Amygdala (tissue), 56 donors: ENCODE data around the gene FBXO38.
A peak's percentile ranks its signal among the peaks of the same experiment; 100 is the strongest.
"Not testable (repeated sequence)": the region's sequence is repeated elsewhere in the genome, so short reads cannot be mapped to it uniquely, and the experiment has no call there.

ENCODE experiments used
- DNase-seq, 56 donors: peaks; one replicate each; lab custom pipeline; 2025; lab: John Stamatoyannopoulos, UW

Gene FBXO38

DNA sequence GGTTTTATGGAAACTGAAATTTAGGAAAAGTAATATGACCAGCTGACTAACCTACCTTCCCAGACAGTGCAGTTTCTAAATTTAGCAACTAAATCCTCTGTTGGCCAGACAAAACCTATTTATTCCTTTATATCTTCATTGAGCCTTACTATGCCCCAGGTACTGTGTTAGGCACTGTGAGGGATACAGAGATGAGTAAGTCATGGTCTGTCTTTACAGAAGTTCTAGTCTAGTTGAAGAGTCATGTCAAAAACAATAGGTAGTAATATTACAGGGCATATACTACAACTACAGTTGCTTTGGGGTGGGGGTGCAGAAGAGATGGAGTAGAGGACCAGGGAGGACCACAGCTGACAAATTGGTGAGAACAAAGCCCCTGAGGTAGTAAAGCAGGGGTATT lies 42.8 kb downstream of the FBXO38 start:
- no peak for DNase-seq

- no peak for DNase-seq
Measured at GRCh38 chr5:148427370-148428042, 43.7 kb downstream of the FBXO38 start.

DNA sequence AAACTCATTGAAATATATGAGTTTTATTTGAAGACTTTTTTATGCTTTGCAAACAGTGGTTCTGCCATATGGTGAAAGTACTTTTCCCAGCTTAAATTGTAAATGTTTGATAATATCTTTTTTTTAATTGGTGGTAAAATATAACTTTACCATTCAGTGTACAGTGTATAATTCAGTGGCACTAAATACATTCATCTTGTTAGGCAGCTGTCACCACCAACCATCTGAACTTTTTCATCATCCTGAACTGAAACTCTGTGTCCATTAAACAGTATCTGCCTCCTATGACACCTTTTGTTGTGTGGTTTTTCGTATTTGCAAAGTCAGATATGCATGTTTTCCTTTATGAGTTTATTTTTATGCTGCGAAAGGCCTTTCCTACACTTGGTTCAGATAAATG lies 45.1 kb downstream of the FBXO38 start:
- DNase-seq, result no peak

DNA sequence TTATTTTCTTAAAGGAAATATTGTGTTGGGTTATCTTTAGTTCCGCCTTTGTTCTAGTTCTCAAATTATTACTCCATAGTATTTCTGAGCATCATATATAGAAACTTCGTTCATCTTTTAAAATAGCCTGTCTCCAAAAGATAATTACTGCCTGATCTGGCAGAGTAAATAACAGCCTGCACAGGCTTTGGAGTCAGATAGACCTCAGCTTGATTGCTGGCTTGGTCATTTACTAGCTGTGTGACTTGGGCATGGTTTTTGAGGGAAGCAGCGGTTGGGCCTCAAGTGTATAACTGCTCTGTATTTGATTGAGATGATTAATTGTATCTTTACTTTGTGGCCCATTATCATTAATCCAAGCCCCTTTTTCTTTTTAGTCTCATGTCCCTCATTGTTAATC lies 50.1 kb downstream of the FBXO38 start:
- no peak for DNase-seq

DNA sequence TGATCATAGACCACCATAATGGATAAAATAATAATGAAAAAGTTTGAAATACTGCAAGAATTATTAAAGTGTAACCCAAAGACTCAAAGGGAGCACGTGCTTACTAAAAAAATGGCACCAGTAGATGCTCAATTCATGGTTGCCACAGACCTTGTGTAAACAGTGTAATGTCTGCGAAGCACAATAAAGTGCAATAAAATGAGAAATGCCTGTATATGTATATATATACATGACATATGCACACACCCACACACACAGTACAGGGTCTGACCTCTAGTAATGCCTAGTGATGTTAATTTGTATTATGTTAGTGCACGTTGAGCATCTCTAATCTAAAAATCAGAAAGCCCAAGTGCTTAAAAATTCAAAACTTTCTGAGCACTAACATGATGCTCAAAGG lies 52.3 kb downstream of the FBXO38 start:
- no peak for DNase-seq

GRCh38 chr5:148437249-148437648 lies 53.5 kb downstream of the FBXO38 start:
- no peak for DNase-seq

DNA sequence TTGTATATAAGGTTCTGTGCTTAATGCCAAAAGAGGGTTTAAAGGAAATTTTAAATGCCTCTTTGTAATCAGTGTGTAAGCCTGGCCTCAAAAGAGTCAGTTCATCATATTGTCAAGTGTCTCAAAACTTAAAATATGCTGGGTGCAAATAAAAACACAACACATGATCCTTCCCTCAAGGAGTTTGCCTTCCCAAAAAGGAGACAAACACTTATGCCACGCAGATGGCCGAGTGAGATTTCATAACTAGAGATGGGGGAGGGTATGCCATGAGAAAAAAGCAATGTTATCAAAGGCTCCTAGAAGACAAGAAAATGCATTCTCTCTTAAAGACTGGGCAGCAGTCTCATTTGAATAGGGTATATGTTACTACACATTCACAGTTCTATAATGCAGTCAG lies 55.2 kb downstream of the FBXO38 start:
- DNase-seq, result no peak

- no peak for DNase-seq
Measured at GRCh38 chr5:148443241-148443640, 59.5 kb downstream of the FBXO38 start.

DNA sequence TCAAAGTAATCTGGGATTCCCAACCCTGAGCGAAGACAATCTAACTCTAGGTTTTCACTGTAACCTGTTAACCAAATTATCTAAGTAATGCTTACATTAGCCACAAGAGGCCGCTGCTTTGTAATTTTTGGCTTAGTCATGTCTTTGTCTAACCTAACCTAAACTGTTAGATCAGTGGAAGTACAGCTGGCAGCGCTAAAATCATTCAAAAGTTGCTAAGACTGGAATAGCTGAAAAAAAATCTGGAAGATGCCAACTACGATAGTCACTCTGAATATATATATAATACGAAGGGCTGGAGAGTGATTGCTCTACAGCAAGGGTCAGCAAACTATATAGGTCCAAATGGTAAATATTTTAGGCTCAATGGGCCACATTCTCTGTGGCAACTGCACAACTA lies 60.2 kb downstream of the FBXO38 start:
- peak in 22 of 56 donors; percentile 2 to 72 (median 18) for DNase-seq

DNA sequence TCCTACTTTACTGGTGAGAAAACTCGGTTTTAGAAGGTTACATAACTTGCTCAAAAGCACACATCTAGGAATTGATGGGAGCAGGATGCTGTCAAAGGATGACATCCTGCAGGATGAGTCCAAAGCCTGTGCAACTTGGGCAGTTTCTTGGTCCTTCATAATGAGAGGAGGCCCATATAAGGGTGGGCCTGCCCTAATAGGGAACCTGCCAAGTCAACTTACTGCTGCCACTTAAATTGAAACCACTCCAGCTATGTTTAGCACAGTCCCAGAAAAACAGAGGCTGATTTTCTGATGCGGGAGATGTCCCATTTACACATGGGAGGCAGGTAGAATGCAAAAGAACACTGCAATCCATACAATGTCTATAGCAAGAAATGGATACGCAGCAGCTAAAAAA lies 61.8 kb downstream of the FBXO38 start:
- DNase-seq, result no peak

GRCh38 chr5:148446611-148447010 lies 62.9 kb downstream of the FBXO38 start:
- no peak for DNase-seq

- DNase-seq, result no peak
Measured at GRCh38 chr5:148452499-148453193, 68.9 kb downstream of the FBXO38 start.

GRCh38 chr5:148454576-148454975 lies 70.8 kb downstream of the FBXO38 start:
- DNase-seq, result no peak

GRCh38 chr5:148455185-148455584 lies 71.4 kb downstream of the FBXO38 start:
- peak in 1 of 56 donors; percentile 12 for DNase-seq

- no peak for DNase-seq
Measured at GRCh38 chr5:148457183-148457620, 73.4 kb downstream of the FBXO38 start.

GRCh38 chr5:148458036-148458888 lies 74.5 kb downstream of the FBXO38 start:
- DNase-seq, result no peak

GRCh38 chr5:148459669-148460068 lies 75.9 kb downstream of the FBXO38 start:
- DNase-seq, result no peak

DNA sequence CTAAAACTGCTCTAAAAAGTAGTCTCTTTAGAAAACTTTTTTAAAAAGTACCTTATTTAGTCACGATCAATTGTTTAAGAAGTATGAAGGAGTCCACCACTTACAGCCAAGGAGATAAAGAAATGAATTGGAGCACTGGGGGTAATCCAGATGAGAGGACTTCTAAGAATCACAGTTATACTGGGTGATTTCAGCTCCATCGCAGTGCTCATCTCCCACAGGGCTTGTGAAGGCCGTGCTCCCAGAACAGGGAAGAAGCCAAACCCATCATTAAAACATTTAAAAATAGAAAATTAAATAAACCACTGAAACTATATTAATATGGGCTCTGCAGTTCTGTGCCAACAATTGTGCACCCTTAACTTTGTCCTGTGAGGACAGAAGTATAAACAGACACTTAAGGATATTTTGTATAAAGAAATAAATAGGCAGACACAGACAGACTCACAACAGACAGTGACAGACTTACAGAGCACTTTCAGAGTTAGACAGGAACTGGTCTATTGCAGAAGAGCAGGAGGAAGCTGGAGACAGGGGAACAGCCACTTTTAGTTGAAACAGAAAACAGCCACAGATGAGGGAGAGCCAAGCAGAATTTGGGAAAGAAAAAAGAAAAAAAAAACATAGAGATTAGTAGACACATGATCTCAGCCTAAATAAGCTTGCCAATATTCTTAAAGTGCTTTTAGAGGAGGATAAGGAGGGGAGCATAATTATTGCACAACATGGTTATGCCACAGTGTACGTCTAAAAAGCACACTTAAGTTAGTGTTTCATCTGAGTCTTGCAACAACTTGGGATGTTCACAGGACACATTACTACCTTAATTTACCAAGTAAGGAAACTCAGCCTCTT lies 81.8 kb downstream of the FBXO38 start:
- DNase-seq, result no peak

GRCh38 chr5:148466236-148466580 lies 82.5 kb downstream of the FBXO38 start:
- no peak for DNase-seq

DNA sequence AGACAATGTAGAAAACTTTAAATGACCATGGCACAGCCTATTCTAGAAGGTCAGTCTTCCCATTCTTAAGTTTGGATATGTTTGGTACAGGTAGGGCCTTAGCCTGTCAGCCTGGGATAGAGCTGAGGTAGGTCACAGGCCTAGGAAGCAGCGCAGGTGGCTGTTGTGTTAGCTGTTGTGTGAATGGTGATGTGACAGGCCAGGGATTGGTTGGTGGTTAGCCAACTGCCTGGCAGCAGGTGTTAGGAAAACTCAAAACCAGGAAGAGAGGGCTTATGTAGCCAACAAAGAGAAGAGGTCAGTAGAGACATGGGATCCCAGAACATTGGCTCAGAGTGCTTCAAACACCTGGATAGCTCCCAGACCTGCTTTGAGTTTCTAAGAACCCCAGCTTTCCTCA lies 84.2 kb downstream of the FBXO38 start:
- no peak for DNase-seq

- DNase-seq, result not testable (repeated sequence)
Measured at GRCh38 chr5:148468746-148469145, 85.0 kb downstream of the FBXO38 start.
